HepG2 (cell line): ENCODE measurements around the gene SCN2A.

Experiments used
- CTCF ChIP-seq: sonication (generic); formaldehyde crosslinking; IDR thresholded peaks from 2 replicates; pipeline ENCODE4 v1.5.0; 2020; ENCODE audit warnings: mild to moderate bottlenecking, missing genetic modification reagents, moderate library complexity
- FOXM1 ChIP-seq: sonication (generic); formaldehyde crosslinking; IDR thresholded peaks from 2 replicates; pipeline ENCODE4 v1.5.0; 2020; ENCODE audit warnings: missing genetic modification reagents
- POLR2A ChIP-seq, 2 experiments: IDR thresholded peaks; 2 replicates each; pipeline ENCODE4 v1.6.1; 2011; ENCODE audit warnings: low read depth in 2 of 2, low read length in 2 of 2, mild to moderate bottlenecking in 1 of 2, moderate library complexity in 1 of 2; ENCODE audit not compliant: insufficient read depth in 1 of 2
- POLR2AphosphoS5 ChIP-seq: IDR thresholded peaks from 2 replicates; pipeline ENCODE4 v1.6.1; 2012; ENCODE audit warnings: low read depth, low read length
- RBM22 ChIP-seq: fragments of 200-400 bp; formaldehyde crosslinking; optimal IDR thresholded peaks from 2 replicates; pipeline ENCODE3; 2017; ENCODE audit warnings: mild to moderate bottlenecking, low read length, moderate library complexity
- REST ChIP-seq, 2 experiments: IDR thresholded peaks; 2 replicates each; pipeline ENCODE4 v1.6.1; 2011 to 2012; ENCODE audit warnings: low read length in 2 of 2, borderline replicate concordance in 1 of 2, low read depth in 1 of 2, mild to moderate bottlenecking in 1 of 2, moderate library complexity in 1 of 2
- ZNF121 ChIP-seq: sonication (generic); formaldehyde crosslinking; IDR thresholded peaks from 2 replicates; pipeline ENCODE4 v1.5.0; 2020; ENCODE audit warnings: mild to moderate bottlenecking, missing genetic modification reagents
- ZNF281 ChIP-seq: sonication (generic); formaldehyde crosslinking; IDR thresholded peaks from 2 replicates; pipeline ENCODE4 v1.4.0; 2020; ENCODE audit warnings: missing genetic modification reagents, borderline replicate concordance
- ZNF513 ChIP-seq: sonication (generic); formaldehyde crosslinking; conservative IDR thresholded peaks from 2 replicates; pipeline ENCODE4 v1.5.0; 2020; ENCODE audit warnings: missing genetic modification reagents

GRCh38 chr2:165283342-165283741 lies 44.1 kb downstream of the SCN2A start:
- TF ChIP-seq ZNF121 = no peak
- TF ChIP-seq CTCF = no peak
- no peak for TF ChIP-seq ZNF281
- TF ChIP-seq ZNF513 (CRISPR knock-in tag) = no peak
- no peak for TF ChIP-seq REST (IDR thresholded peaks at IDR 0.05; ENCODE audit: borderline replicate concordance in 1 of 2, low read depth in 1 of 2, low read length in 2 of 2)
- no peak for TF ChIP-seq POLR2AphosphoS5
- no peak for TF ChIP-seq FOXM1 (CRISPR knock-in tag)
- no peak for TF ChIP-seq RBM22
- TF ChIP-seq POLR2A (IDR thresholded peaks at IDR 0.05; ENCODE audit: insufficient read depth in 1 of 2, low read depth in 2 of 2, low read length in 2 of 2) = no peak
